HCT116 (cell line): ENCODE results near the gene FBXL15. TPM values are rescaled to one million over a fixed set of nuclear protein-coding genes. Genes with fewer than 3 reads are reported as not detected.

Source experiments
- ATAC-seq: fragments of 200-7000 bp; cut with Tn5 transposase; 2 replicates; pipeline ENCODE4 v1.9.1; 2020; ENCODE audit warnings: mild to moderate bottlenecking, moderate library complexity
- BruUV-seq: library from RNA; stranded (reverse); fragments of 400-500 nt; replicated peaks from 2 replicates; lab custom pipeline; 2021; lab: Mats Ljungman, UMichigan
- CTCF ChIA-PET: fragments of 300-600 bp; sonication (Branson Sonifier 250); formaldehyde crosslinking; loops from one replicate; lab custom pipeline; 2021; ENCODE audit warnings: antibody characterized with exemption; lab: Charles Lee
- POLR2A ChIA-PET: fragments of 300-600, 350-600 bp; sonication (Branson Sonifier 250); formaldehyde crosslinking; loops from one replicate; lab custom pipeline; 2021; ENCODE audit warnings: antibody characterized with exemption; lab: Charles Lee
- RAD21 ChIA-PET, 2 experiments: fragments of 300-600 bp; sonication (Branson Sonifier 250); formaldehyde crosslinking; loops; one replicate each; lab custom pipeline; 2023; ENCODE audit warnings: low total read pairs in 2 of 2; ENCODE audit not compliant: uncharacterized antibody in 2 of 2, unreplicated experiment in 2 of 2, low non-redundant PET in 1 of 2; lab: Charles Lee
- DNase-seq: peaks from one replicate; pipeline ENCODE4 v3.0.0-alpha.2; 2010; ENCODE audit warnings: low read depth, low spot score
- H2AFZ ChIP-seq: fragments of 200-600 bp; shearing (Covaris generic), sonication (generic); 2 replicates; pipeline ENCODE4 v1.6.1; 2017; ENCODE audit warnings: low read depth, mixed run types, mixed read lengths, antibody characterized with exemption, low read length; ENCODE audit not compliant: poor library complexity, severe bottlenecking
- H3K27ac ChIP-seq: 2 replicates; pipeline ENCODE4 v1.5.1; 2012; ENCODE audit warnings: low read depth, low read length
- H3K27me3 ChIP-seq: fragments of 200-600 bp; sonication (generic); 2 replicates; pipeline ENCODE4 v1.6.1; 2016; ENCODE audit warnings: mixed run types, low read length, mixed read lengths; ENCODE audit not compliant: insufficient read depth
- H3K36me3 ChIP-seq, 2 experiments: fragments of 200-500 bp in 1 of 2; fragments of 200-600 bp in 1 of 2; sonication (Bioruptor generic) in 1 of 2; sonication (generic) in 1 of 2; 2 replicates each; pipeline versions ENCODE4 v1.5.1 to v1.6.1; 2014 to 2016; ENCODE audit warnings: low read length in 2 of 2, inconsistent platforms in 1 of 2, mixed read lengths in 1 of 2, mixed run types in 1 of 2; ENCODE audit not compliant: insufficient read depth in 2 of 2, control insufficient read depth in 1 of 2
- H3K4me1 ChIP-seq, 2 experiments: fragments of 200-600 bp in 1 of 2; sonication (generic) in 1 of 2; 2 replicates each; pipeline versions ENCODE4 v1.5.1 to v1.6.1; 2012 to 2017; ENCODE audit warnings: low read length in 2 of 2, inconsistent platforms in 1 of 2, mild to moderate bottlenecking in 1 of 2, mixed read lengths in 1 of 2, mixed run types in 1 of 2, moderate library complexity in 1 of 2; ENCODE audit not compliant: insufficient read depth in 2 of 2, control insufficient read depth in 1 of 2
- H3K4me2 ChIP-seq: fragments of 200-600 bp; sonication (generic); 2 replicates; pipeline ENCODE4 v1.6.1; 2017; ENCODE audit warnings: mixed run types, low read length, mixed read lengths
- H3K4me3 ChIP-seq, 2 experiments: fragments of 200-600 bp in 1 of 2; sonication (generic) in 1 of 2; replicated peaks in 1 of 2; 2 replicates each; pipeline ENCODE4 v1.5.1; 2011 to 2016; ENCODE audit warnings: low read length in 2 of 2, control low read depth in 1 of 2, low read depth in 1 of 2, mild to moderate bottlenecking in 1 of 2, mixed read lengths in 1 of 2, mixed run types in 1 of 2
- H3K79me2 ChIP-seq: fragments of 200-600 bp; sonication (generic); 2 replicates; pipeline ENCODE4 v1.6.1; 2017; ENCODE audit warnings: mild to moderate bottlenecking, mixed run types, low read length, moderate library complexity, mixed read lengths; ENCODE audit not compliant: insufficient read depth
- H3K9ac ChIP-seq: fragments of 200-600 bp; sonication (generic); 2 replicates; pipeline ENCODE4 v1.6.1; 2016; ENCODE audit warnings: low read length, mixed read lengths
- H3K9me2 ChIP-seq: fragments of 200-600 bp; sonication (generic), shearing (Covaris generic); 2 replicates; pipeline ENCODE4 v1.6.1; 2017; ENCODE audit warnings: mixed run types, mild to moderate bottlenecking, moderate library complexity; ENCODE audit not compliant: insufficient read depth
- H3K9me3 ChIP-seq, 2 experiments: fragments of 200-500 bp in 1 of 2; fragments of 200-600 bp in 1 of 2; sonication (Bioruptor generic) in 1 of 2; sonication (generic) in 1 of 2; 2 replicates each; pipeline ENCODE4 v1.6.1; 2014 to 2017; ENCODE audit warnings: low read length in 2 of 2, mixed read lengths in 2 of 2, inconsistent platforms in 1 of 2, low read depth in 1 of 2, mild to moderate bottlenecking in 1 of 2, mixed run types in 1 of 2, moderate library complexity in 1 of 2; ENCODE audit not compliant: control insufficient read depth in 1 of 2, insufficient read depth in 1 of 2
- H4K20me1 ChIP-seq: fragments of 200-600 bp; sonication (generic), shearing (Covaris generic); 2 replicates; pipeline ENCODE4 v1.6.1; 2017; ENCODE audit warnings: mixed run types, mild to moderate bottlenecking, moderate library complexity; ENCODE audit not compliant: insufficient read depth
- CBX3 ChIP-seq: IDR thresholded peaks from 2 replicates; pipeline ENCODE4 v1.6.1; 2012; ENCODE audit warnings: low read depth
- ELF1 ChIP-seq: IDR thresholded peaks from 2 replicates; pipeline ENCODE4 v1.6.1; 2012; ENCODE audit warnings: low read depth, borderline replicate concordance
- EZH2phosphoT487 ChIP-seq: fragments of 200-600 bp; IDR thresholded peaks from 2 replicates; pipeline ENCODE4 v1.6.1; 2018; ENCODE audit warnings: antibody characterized with exemption, borderline replicate concordance
- POLR2A ChIP-seq: IDR thresholded peaks from 2 replicates; pipeline ENCODE4 v1.7.0; 2011; ENCODE audit warnings: borderline replicate concordance; ENCODE audit not compliant: insufficient read depth, insufficient read length; ENCODE audit errors: extremely low read depth
- RAD21 ChIP-seq: IDR thresholded peaks from 2 replicates; pipeline ENCODE4 v1.6.1; 2012; ENCODE audit warnings: low read depth, mild to moderate bottlenecking
- SRF ChIP-seq: IDR thresholded peaks from 2 replicates; pipeline ENCODE4 v1.6.1; 2012; ENCODE audit warnings: low read depth
- YY1 ChIP-seq: IDR thresholded peaks from 2 replicates; pipeline ENCODE4 v1.6.1; 2011; ENCODE audit warnings: low read length, low read depth, moderate library complexity, mild to moderate bottlenecking; ENCODE audit not compliant: insufficient replicate concordance; ENCODE audit errors: extremely low read depth
- ZNF274 ChIP-seq: fragments of 200-500 bp; sonication (Bioruptor generic); IDR thresholded peaks from 2 replicates; pipeline ENCODE4 v1.6.1; 2014; ENCODE audit warnings: mild to moderate bottlenecking, low read depth, low read length, inconsistent platforms
- intact Hi-C: fragments of 100-400 bp; cut with micrococcal nuclease; formaldehyde crosslinking; loops from 2 replicates; pipeline ENCODE4 v1.10.0; 2022
- total RNA-seq: library from RNA; stranded (reverse); gene quantifications from one replicate; pipeline ENCODE4 v1.2.1, GENCODE V29; 2021; ENCODE audit not compliant: unreplicated experiment
- TF ChIP-seq, protein P1 (sequence below): IDR thresholded peaks from 2 replicates; pipeline ENCODE4 v1.6.1; 2012
- TF ChIP-seq, protein P2 (sequence below): IDR thresholded peaks from 2 replicates; pipeline ENCODE4 v1.6.1; 2012
- TF ChIP-seq, protein P3 (sequence below): IDR thresholded peaks from 2 replicates; pipeline ENCODE4 v1.6.1; 2012; ENCODE audit warnings: low read depth
- TF ChIP-seq, protein P4 (sequence below): IDR thresholded peaks from 2 replicates; pipeline ENCODE4 v1.6.1; 2011; ENCODE audit warnings: mild to moderate bottlenecking, low read length, moderate library complexity; ENCODE audit not compliant: insufficient replicate concordance; ENCODE audit errors: extremely low read depth

FBXL15 gene
- total RNA-seq, 1 experiment from 2014 or later, result 21.1 TPM

DNA sequence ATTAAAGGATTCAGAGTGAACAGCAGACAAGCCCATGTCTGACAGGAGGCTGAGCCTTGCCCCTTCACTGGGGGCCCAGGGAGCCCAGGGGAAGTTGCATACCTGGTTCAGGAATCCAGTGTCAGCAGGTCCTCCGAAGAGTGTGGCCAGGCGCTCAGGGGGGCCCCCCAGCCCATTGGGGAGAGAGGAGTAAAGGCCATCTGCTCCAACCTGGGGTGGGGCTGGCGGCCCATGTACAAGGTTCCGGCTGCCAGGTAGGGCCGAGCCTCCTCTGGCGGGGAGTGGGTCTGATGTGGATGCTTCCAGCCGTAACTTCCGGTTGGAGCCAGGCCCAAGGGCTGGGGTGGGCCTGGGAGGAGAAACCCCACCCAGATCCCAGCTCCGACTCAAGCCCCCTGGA lies 4.4 kb upstream of the FBXL15 start:
- BruUV-seq, result no TSS peak
- CTCF ChIA-PET, result no interaction called here
- Histone ChIP-seq H4K20me1 (no peaks in the 10 kb centered on the region), H3K27me3 (peaks cover 3% of the 10 kb centered on the region; the same call in 1 of the 2 replicates), H3K9me2 (no peaks in the 10 kb centered on the region), H3K27ac (no peak overlapping the region), H3K4me2 (no peak overlapping the region), H3K9me3 (no peaks in the 10 kb centered on the region), H2AFZ (no peak overlapping the region), H3K9ac (no peak overlapping the region), H3K79me2 (no peaks in the 10 kb centered on the region), H3K4me1 (peaks cover 5 to 19% of the 10 kb centered on the region in 2 experiments; a peak in 2 of 4 replicates), H3K36me3 (no peaks in the 10 kb centered on the region), H3K4me3 (no peak overlapping the region)
- no peak for DNase-seq
- intact Hi-C loops, result no loop called here
- no peak for ATAC-seq
- TF ChIP-seq, protein P1, sequence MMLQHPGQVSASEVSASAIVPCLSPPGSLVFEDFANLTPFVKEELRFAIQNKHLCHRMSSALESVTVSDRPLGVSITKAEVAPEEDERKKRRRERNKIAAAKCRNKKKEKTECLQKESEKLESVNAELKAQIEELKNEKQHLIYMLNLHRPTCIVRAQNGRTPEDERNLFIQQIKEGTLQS, result no peak
- TF ChIP-seq CBX3 (no peak), POLR2A (no peak), ZNF274 (no peak), ELF1 (no peak), RAD21 (no peak), SRF (no peak), EZH2phosphoT487 (no peak), YY1 (no peak)
- TF ChIP-seq, protein P2, sequence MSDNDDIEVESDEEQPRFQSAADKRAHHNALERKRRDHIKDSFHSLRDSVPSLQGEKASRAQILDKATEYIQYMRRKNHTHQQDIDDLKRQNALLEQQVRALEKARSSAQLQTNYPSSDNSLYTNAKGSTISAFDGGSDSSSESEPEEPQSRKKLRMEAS, result no peak
- TF ChIP-seq, protein P3, sequence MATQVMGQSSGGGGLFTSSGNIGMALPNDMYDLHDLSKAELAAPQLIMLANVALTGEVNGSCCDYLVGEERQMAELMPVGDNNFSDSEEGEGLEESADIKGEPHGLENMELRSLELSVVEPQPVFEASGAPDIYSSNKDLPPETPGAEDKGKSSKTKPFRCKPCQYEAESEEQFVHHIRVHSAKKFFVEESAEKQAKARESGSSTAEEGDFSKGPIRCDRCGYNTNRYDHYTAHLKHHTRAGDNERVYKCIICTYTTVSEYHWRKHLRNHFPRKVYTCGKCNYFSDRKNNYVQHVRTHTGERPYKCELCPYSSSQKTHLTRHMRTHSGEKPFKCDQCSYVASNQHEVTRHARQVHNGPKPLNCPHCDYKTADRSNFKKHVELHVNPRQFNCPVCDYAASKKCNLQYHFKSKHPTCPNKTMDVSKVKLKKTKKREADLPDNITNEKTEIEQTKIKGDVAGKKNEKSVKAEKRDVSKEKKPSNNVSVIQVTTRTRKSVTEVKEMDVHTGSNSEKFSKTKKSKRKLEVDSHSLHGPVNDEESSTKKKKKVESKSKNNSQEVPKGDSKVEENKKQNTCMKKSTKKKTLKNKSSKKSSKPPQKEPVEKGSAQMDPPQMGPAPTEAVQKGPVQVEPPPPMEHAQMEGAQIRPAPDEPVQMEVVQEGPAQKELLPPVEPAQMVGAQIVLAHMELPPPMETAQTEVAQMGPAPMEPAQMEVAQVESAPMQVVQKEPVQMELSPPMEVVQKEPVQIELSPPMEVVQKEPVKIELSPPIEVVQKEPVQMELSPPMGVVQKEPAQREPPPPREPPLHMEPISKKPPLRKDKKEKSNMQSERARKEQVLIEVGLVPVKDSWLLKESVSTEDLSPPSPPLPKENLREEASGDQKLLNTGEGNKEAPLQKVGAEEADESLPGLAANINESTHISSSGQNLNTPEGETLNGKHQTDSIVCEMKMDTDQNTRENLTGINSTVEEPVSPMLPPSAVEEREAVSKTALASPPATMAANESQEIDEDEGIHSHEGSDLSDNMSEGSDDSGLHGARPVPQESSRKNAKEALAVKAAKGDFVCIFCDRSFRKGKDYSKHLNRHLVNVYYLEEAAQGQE, result no peak
- TF ChIP-seq, protein P4, sequence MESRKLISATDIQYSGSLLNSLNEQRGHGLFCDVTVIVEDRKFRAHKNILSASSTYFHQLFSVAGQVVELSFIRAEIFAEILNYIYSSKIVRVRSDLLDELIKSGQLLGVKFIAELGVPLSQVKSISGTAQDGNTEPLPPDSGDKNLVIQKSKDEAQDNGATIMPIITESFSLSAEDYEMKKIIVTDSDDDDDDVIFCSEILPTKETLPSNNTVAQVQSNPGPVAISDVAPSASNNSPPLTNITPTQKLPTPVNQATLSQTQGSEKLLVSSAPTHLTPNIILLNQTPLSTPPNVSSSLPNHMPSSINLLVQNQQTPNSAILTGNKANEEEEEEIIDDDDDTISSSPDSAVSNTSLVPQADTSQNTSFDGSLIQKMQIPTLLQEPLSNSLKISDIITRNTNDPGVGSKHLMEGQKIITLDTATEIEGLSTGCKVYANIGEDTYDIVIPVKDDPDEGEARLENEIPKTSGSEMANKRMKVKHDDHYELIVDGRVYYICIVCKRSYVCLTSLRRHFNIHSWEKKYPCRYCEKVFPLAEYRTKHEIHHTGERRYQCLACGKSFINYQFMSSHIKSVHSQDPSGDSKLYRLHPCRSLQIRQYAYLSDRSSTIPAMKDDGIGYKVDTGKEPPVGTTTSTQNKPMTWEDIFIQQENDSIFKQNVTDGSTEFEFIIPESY, result no peak
- RAD21 ChIA-PET, result no interaction called here
- POLR2A ChIA-PET, result no interaction called here
